ENCODE data around the gene CUEDC1.

CUEDC1 gene, protein sequence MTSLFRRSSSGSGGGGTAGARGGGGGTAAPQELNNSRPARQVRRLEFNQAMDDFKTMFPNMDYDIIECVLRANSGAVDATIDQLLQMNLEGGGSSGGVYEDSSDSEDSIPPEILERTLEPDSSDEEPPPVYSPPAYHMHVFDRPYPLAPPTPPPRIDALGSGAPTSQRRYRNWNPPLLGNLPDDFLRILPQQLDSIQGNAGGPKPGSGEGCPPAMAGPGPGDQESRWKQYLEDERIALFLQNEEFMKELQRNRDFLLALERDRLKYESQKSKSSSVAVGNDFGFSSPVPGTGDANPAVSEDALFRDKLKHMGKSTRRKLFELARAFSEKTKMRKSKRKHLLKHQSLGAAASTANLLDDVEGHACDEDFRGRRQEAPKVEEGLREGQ

DNA sequence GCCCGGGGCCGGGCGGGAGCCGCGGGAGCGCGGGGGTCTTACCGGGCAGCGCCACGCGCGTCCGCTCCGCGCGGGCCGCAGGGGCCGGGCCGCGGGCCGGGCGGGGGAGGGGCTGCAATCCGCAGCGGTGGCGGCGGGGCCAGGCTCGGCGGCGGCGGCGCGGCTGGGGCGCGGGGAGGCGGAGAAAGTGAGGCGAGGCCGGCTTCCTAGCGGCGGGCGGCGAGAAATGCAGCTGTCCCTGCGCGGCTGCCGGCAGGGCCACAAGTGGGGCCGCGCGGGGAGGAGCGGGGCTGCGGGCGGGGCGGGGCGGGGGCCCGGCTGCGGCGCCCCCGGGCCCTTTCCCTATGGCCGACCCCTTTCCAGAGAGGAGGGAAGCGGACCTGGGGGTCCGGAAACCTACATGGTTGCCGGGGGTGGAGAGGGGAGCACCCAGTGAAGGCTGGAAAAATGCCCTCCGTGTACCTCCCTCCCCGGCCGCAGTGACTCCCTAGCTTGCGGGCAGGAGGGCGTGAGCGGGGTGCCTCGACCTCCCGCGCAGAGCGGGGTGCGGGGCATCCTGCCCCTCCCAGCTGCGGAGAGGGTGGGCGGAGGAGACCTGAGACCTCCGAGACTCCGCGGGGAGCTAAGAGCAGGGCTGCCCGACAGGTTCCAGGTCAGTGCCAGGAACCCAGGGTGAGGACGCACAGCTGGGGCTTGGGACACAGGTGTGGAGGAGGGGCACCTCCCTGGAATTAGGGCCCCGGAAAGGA lies at the start of gene CUEDC1:
CUEDC1 (minus strand) TSS at position 230 of the 749 bp plus-strand sequence. CDS start 69,848 bp downstream, outside the sequence.
- DNase-seq (ENCODE audit: low spot score) = peak; percentile 78

DNA sequence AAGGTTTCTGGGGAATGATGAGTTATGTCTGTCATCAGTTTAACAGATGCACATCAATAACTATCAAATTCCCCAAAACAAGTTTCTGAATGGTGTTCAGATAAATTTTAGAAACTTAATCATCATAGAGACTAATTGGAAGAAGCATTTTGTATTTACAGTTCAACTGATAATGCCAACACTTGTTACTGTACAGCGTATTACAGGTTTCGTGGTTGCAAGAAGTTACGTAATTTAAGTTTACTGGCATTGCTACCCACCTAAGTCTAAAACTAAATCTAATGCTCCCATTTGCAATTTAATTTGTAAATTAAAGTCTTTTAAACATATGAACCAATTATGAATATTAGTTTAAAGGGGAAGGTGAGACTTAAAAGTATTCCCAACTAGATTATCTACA lies 48.8 kb upstream of the CUEDC1 start:
- DNase-seq (ENCODE audit: low spot score) = no peak

DNA sequence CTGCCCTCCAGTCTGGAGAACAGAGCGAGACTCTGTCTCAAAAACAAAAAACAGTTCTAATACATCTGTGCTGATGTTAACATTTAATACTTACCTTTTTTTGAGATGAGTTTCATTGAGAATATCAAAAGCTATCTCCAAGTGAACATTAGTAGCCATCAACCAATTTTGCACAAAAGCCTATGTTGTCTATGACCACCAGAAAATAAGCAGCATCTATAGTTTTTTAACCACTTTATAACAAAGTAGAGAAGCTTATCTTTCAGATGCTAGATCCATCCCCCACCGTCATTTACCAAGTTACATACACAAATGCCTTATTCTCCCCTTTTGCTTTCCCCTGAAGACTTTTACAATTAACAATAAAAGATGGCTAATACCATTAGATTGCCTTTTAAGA lies 47.8 kb upstream of the CUEDC1 start:
- DNase-seq (ENCODE audit: low spot score) = no peak

DNA sequence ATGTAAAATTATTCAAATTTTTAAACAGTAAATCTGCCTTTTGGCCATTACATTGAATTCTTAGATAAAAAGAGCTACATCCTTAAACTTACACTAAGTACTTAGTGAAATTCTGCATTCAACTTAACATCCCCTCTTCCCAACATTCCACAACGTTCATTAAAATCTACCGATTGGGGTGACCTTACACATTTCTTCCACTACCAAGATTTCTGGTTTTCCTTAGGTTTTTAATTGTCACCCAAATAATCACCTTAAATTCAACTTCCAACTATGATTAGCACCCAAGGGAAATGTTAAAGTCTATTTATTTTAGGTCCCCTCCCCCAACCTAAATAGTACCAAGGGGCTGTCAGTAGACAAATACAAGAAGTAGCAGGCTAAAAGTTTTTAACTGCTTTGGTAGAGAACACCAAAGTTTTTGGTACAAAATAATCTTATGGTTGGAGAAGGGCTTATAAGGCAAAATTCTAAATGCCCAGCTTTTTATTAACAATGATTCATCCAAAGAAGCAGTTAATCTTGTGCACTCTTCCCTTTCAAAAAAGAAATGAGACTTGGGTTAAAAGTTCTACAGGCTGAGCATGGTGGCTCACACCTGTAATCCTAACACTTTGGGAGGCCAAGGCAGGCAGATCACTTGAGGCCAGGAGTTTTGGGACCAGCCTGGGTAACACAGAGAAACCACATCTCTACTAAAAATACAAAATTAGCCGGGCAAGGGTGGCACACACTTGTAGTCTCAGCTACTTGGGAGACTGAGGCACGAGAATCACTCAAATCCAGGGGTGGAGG lies 47.1 kb upstream of the CUEDC1 start:
- DNase-seq (ENCODE audit: low spot score) = no peak

DNA sequence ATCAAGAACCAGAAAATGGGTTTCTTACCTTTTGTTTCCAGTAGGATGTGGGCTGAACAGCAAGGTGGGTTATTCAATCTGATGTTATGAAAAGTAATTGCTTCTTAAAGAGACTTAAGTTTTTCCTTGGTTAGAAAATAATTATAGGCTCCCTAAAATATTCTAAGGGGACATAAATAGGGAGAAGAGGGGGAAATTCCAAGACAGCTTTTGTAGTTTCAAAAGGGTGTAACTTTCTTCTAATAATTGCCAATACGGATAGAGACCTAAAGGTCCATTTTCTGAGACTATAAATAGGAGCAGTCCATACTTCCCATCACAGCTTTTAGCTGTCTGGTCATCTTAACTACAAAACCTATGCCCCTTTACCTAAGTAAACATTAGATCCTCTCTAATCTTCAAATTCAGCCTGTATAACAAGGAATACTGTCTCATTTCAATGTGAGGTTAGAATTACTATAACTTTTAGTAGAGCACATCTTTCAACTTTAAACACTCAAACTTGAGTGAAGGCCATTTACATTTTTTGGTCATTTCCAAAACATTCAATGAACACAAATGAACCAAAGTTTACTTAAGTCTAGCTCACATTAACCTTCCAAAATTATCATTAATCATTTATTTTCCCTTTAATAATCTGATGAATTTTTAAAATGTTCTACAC lies 46.4 kb upstream of the CUEDC1 start:
- DNase-seq (ENCODE audit: low spot score) = no peak

DNA sequence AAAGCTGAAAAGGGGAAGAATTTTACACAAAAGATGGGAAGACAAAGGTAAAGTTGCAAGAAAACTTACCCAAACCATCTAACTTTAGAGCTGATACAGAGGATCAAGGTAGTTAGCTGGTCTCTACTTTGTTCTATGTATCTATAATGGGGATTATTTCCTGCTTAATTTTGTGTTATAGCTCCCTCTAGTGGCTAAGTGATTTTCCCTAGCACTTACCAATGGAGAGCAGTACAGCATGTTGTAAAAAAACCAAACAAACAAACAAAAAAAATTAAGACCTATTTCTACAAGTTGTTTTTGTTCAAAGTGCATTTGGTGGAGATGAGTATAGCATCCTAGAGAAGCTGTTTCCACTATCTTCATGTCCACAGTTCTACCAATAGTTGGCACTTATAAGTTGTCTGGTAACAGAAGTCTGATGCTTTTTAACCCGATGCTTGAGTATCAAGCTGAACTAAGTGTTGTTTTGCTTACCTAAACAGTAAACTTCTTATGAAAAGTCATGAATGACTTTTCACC lies 44.3 kb upstream of the CUEDC1 start:
- DNase-seq (ENCODE audit: low spot score) = peak; percentile 54

DNA sequence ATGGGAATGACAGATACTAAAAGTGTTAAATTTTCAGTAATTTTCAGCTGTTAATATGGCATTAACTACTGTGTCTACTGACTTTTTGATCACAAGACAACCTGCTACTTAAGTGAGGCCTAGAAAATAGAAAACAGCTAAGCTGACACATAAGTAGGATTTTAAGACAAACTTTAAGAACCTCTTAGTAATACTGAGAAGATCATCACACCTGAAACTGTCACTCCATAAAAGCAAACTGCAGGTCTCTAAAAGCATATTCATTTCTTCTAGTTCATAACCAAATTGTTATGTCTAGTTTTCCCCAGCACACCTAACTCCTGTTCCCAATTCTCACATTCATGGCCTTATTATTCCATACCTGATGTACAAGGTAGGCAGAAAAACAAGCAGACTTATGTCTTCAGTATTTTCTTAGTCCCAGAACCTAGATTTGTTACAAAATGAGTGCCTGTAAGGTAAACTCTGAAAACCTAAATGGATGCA lies 43.8 kb upstream of the CUEDC1 start:
- DNase-seq (ENCODE audit: low spot score) = no peak

DNA sequence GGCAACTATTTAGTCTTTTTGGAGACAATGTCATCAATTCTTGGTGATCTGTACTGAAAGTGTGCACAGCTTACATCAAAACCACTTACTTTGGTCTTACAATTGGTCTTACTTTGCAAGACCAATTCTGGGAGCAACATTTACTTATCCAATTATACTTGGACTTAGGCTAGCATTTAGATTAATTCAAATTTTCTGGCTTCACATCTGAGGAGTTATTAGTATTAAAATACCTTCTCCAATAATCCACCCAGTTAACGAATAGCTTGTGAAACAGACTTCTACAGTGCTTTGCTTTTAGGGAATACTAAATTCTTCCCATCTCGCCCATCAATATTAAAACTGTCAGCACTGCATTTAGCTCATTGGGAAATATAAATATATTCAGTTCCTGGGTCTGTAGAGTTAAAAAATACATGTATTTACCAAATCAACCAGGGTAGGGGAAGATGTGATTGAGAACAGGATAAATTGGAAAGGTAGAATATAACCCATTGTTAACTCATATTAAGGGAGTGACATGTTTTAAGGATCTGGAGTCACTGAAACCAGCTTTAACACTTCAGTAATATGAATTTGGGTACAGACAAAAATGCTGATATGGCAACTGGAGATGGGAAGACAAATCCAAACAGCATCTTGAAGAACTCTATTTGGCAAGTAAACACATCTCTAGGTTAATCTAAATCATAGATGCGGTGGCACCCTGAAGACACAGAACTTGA lies 42.0 kb upstream of the CUEDC1 start:
- no peak for DNase-seq (ENCODE audit: low spot score)

DNA sequence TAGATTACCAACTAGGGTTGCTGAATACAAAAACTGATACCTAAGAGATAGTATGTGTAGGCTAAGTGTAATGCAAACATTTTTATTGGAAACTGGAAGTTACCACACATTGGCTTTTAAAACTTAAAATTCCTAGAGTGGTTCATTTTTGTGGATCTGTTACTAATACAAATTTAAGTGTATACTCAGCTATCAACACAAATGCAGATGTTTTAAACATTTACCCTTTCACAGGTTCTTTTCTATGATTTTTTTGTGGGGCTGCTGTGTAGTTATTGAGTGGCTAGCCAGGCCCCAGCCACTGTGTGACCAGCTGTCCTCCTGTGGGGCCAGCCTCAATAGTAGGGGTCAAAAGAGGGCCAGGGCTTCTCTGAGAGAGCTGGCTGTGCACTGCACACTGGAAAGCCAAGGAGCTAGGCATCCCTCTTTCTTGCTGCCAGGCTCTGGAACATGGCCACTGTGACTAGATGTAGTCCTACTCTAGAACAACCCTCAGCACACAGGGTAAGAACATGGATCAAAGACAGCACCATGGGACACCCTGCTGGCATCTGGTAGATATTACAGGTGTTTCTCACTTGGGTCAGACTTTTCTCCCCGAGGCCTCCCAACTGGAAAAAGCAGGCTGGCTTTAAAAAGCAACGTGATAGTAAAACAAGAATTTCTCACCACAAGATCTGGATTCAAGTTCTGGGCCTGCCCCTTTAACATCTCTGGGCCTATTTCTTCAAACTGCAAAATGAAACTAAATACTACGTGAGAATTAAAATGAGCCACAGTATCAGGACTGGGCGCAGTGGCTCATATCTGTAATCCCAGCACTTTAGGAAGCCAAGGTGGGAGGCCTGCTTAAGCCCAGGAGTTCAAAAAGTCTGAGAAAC lies 40.1 kb upstream of the CUEDC1 start:
- DNase-seq (ENCODE audit: low spot score) = peak; percentile 88

DNA sequence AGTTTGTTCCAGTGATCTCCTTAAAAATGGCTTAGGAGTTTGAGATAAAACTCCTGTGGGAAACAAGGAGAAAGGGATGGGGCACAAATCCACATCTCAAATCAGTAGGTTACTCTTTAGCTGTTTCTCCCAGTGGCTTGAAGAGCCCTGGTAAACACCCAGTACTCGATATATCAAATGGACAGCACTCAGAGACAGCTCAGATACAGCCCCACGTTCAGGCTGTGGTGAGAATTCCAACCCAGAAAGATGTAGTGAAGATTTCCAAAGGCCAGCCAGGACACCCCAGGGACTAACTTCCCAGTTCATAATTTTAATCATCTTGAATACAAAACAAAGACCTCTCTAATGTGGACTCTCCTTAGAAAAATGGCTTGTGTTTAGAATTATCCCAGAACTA lies 39.2 kb upstream of the CUEDC1 start:
- DNase-seq (ENCODE audit: low spot score) = no peak

DNA sequence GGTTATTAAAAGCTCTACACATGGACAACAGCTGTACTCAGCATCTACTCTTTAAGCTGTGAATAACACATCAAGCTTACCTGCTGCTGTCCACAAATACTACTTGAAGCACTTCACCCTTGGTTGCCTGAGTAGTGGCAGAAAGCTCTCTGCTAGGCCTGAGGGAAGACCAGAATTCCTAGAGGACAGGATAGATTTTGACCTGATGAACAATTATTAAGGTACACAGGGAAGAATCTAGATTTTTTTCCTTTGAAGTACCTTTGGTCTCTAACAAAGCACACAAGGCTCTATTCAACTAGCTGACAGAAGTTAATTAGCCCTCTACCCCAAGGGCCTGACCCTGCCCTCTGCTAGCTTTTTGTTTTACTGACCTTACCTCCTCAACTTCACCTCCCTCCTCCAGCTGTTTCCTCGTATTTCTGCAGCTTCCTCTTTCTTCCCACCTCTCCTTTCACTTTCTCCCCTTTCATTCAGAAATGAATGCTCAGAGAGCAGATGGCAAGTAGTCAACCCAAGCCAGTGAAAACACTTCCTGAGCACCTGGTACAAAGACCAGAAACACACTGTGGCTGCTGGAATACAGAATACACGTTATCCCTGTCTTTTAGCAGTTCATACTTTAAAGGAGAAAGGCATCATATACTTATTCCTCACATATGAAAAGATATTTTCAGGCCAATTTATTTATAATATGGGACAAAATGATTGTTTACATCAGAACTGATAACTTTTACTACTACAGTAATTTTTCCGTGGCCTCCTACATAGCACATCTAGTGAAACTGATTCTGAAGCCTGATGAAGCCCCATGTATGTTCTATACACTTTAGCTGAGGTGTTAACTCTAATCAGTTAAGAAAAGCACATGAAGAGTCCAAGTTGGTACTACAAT lies 38.5 kb upstream of the CUEDC1 start:
- DNase-seq (ENCODE audit: low spot score) = no peak

DNA sequence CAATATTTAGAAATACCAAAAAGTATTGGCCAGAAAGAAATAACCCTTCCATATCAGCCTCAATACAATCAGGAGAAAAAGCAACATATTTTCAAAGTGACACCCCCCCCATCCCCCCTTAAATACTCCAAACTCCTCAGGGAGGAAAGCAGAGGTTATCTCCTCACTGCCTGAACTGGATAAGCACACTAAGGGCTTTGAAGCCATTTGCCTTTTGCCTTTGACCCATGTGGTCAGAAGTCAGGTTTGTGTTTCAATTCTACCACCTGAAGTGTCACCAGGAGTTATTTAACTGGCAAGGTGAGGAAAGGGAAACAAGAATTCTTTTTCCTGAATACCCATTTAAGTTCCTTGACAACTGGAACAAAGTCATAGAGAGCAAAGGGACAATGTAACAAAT lies 36.3 kb upstream of the CUEDC1 start:
- no peak for DNase-seq (ENCODE audit: low spot score)

DNA sequence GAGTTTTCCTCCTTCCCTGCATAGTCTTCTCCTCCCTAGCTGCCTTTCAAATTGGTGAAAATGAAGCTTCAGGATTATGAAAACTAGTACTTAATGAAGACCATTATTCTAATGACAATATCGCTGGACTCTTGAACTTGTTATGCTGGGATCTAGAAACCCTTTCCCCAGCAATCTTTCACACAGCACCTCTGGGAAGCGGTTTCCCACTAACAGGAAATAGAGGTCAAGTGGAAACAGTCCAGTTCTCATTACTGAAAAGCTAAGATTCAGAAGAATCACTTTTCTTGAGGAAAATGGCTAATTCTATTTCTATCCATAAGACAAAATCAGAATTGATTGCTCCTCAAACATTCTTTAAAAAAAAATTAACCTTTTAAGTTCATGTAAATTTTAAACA lies 34.8 kb upstream of the CUEDC1 start:
- no peak for DNase-seq (ENCODE audit: low spot score)

DNA sequence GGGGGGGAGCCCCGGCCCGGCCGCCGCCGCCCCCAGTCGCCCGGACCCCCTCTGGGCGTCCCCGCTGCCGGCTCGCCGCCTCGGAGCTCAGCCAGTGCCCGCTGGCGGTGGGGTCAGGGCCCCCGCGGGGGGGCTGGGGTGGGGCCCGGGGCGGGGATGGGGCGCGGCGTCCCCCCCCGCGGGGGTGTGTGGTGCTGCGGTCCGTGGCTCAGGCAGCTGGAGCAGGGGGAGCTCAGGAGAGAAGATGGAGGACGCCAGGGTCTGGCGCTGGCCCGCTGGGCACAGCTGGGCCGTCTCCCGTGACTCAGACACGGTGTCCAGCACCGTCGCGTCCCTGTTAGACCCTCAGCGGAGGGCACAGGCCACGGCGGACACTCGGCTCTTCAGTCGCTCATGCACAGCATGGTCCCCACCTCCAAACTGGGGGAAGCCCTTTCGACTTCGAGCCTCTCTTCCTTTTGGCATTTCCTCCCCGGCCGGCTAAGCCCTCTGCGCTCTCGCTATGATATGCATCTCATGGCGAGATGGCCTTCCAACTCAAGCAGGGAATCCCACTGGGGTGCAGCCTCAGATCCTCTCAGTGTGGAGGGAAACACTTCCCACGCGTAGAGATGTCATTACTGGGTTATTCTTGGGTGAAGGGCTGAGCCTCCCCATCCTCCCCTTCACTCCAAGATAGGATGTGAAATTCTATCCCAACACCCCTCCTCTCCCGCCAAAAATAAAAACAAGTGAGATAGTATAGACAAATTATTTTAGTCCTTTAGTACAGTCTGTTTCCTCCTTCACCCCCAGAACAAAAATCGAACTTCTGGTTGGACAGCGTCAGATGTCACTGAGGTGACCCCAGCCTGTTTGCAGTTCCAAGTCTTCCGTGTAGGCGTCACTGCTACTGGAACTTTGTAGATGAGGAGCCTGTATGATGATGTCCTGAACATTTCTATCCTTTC lies 33.4 kb upstream of the CUEDC1 start:
- peak; percentile 86 for DNase-seq (ENCODE audit: low spot score)

DNA sequence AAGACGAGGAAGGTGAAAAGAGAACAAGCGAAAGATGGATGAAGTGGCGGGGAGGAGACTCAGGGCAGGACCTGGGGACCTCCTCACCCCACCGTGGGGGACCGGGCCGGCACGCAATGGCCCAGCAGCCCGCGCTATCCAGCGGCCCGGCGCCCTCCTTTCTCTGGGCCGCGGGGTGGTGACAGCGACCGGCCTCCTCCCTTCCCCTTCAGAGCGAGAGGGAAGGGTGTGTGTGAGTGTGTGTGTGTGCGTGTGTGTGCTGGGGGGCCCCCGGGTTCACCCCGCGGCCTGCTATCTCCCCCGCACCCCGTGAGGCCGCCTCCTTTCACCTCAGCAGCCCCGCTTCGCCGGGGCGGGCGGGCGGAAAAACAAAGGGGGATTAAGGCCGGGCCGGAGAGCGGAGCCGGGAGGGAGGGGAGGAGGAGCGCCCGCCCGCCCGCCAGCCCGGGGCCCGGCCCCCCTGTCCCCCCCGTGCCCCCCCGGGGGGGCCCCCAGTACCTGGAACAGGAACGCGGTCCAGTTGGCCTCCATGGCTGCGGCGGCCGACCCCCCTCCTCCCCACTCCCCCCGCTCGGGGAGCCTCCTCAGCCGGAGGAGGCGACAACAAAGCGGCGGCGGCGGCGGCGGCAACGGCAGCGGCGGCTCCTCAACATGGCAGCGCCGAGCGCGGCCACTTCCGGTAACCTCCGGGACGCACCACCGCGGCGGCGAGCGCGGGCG lies 32.5 kb upstream of the CUEDC1 start, which contains the start of gene VEZF1:
VEZF1 (minus strand) TSS at position 674 of the 720 bp plus-strand sequence; CDS start at position 531, 143 bp downstream.
- peak; percentile 74 for DNase-seq (ENCODE audit: low spot score)

DNA sequence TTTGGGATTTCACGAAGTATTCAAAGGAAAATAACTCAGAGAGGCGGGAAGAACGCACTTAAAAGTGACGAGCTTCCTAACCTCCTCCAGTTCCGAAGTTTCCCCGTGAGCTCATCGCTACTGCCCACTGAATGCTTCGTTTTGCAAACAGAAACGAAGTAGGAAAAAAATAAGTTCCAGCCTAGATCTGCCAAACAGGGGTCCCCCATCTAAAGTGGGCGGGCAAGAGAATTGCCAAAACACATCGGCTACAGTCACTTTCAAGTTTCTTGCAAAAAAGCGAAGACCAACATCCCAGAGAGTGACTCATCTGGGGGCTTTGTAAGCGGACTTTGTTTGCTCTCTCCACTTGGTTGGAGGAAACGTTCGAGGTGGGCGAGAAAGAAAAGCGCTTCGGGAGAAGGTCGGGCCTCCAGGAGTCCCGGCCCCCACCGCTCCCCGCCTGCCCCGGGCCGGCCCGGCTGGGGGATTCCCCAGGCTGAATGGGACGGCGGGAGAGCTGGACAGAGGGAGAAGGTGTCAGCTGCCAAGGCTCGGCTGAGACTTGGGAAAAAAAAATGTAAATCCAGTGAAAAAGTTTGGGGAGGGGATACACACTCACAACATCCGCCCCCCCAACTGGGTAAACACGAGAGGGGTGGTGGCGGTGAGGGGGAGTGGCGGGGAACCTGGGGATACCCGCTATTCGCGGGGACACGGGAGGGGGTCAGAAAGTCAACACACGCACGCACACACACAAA lies 31.8 kb upstream of the CUEDC1 start:
- DNase-seq (ENCODE audit: low spot score) = peak; percentile 52

Data from AG08395 (cell line).